Measurements from ENCODE around the gene ELMO1.

The ELMO1 gene

GRCh38 chr7:37105762-37106161, 342.9 kb downstream of the ELMO1 start:
- no peak for TF ChIP-seq JUND (IDR thresholded peaks at IDR 0.05; ENCODE audit: low read depth)
- in situ Hi-C loops (cut with HindIII; ENCODE audit: low pct_unique_long_range_greater_than_20kb, low sequenced_read_pairs), result no loop called here
- no peak for DNase-seq (ENCODE audit: low read depth in 1 of 2, low spot score in 1 of 2)

GRCh38 chr7:37104822-37105518, 343.7 kb downstream of the ELMO1 start:
- TF ChIP-seq JUND (IDR thresholded peaks at IDR 0.05; ENCODE audit: low read depth), result no peak
- no peak for DNase-seq (ENCODE audit: low read depth in 1 of 2, low spot score in 1 of 2)
- in situ Hi-C loops (cut with HindIII; ENCODE audit: low pct_unique_long_range_greater_than_20kb, low sequenced_read_pairs), result no loop called here

- in situ Hi-C loops (cut with HindIII; ENCODE audit: low pct_unique_long_range_greater_than_20kb, low sequenced_read_pairs), result no loop called here
- no peak for TF ChIP-seq JUND (IDR thresholded peaks at IDR 0.05; ENCODE audit: low read depth)
Observed at GRCh38 chr7:37102518-37103137, 346.0 kb downstream of the ELMO1 start.

GRCh38 chr7:37100735-37101331, 347.8 kb downstream of the ELMO1 start:
- TF ChIP-seq JUND (IDR thresholded peaks at IDR 0.05; ENCODE audit: low read depth), result no peak

More at GRCh38 chr7:37102518-37103137, 346.0 kb downstream of the ELMO1 start:
- no peak for DNase-seq (ENCODE audit: low read depth in 1 of 2, low spot score in 1 of 2)

GRCh38 chr7:37098762-37099161, 349.9 kb downstream of the ELMO1 start:
- no peak for DNase-seq (ENCODE audit: low read depth in 1 of 2, low spot score in 1 of 2)
- no peak for TF ChIP-seq JUND (IDR thresholded peaks at IDR 0.05; ENCODE audit: low read depth)
- in situ Hi-C loops (cut with HindIII; ENCODE audit: low pct_unique_long_range_greater_than_20kb, low sequenced_read_pairs), result no loop called here

More at GRCh38 chr7:37100735-37101331, 347.8 kb downstream of the ELMO1 start:
- DNase-seq (ENCODE audit: low read depth in 1 of 2, low spot score in 1 of 2), result no peak
- in situ Hi-C loops (cut with HindIII; ENCODE audit: low pct_unique_long_range_greater_than_20kb, low sequenced_read_pairs), result no loop called here

- in situ Hi-C loops (cut with HindIII; ENCODE audit: low pct_unique_long_range_greater_than_20kb, low sequenced_read_pairs), result no loop called here
- no peak for DNase-seq (ENCODE audit: low read depth in 1 of 2, low spot score in 1 of 2)
- TF ChIP-seq JUND (IDR thresholded peaks at IDR 0.05; ENCODE audit: low read depth), result no peak
Observed at GRCh38 chr7:37097983-37098382, 350.7 kb downstream of the ELMO1 start.

GRCh38 chr7:37097276-37097675, 351.4 kb downstream of the ELMO1 start:
- no peak for TF ChIP-seq JUND (IDR thresholded peaks at IDR 0.05; ENCODE audit: low read depth)
- DNase-seq (ENCODE audit: low read depth in 1 of 2, low spot score in 1 of 2), result no peak
- in situ Hi-C loops (cut with HindIII; ENCODE audit: low pct_unique_long_range_greater_than_20kb, low sequenced_read_pairs), result no loop called here

- TF ChIP-seq JUND (IDR thresholded peaks at IDR 0.05; ENCODE audit: low read depth), result no peak
- no peak for DNase-seq (ENCODE audit: low read depth in 1 of 2, low spot score in 1 of 2)
- in situ Hi-C loops (cut with HindIII; ENCODE audit: low pct_unique_long_range_greater_than_20kb, low sequenced_read_pairs), result no loop called here
Observed at GRCh38 chr7:37096341-37096740, 352.3 kb downstream of the ELMO1 start.

GRCh38 chr7:37095122-37095521, 353.5 kb downstream of the ELMO1 start:
- no peak for DNase-seq (ENCODE audit: low read depth in 1 of 2, low spot score in 1 of 2)
- no peak for TF ChIP-seq JUND (IDR thresholded peaks at IDR 0.05; ENCODE audit: low read depth)
- in situ Hi-C loops (cut with HindIII; ENCODE audit: low pct_unique_long_range_greater_than_20kb, low sequenced_read_pairs), result no loop called here

- no peak for DNase-seq (ENCODE audit: low read depth in 1 of 2, low spot score in 1 of 2)
- in situ Hi-C loops (cut with HindIII; ENCODE audit: low pct_unique_long_range_greater_than_20kb, low sequenced_read_pairs), result no loop called here
- TF ChIP-seq JUND (IDR thresholded peaks at IDR 0.05; ENCODE audit: low read depth), result no peak
Observed at GRCh38 chr7:37093257-37093656, 355.4 kb downstream of the ELMO1 start.

GRCh38 chr7:37092548-37092947, 356.1 kb downstream of the ELMO1 start:
- in situ Hi-C loops (cut with HindIII; ENCODE audit: low pct_unique_long_range_greater_than_20kb, low sequenced_read_pairs), result no loop called here
- no peak for DNase-seq (ENCODE audit: low read depth in 1 of 2, low spot score in 1 of 2)
- TF ChIP-seq JUND (IDR thresholded peaks at IDR 0.05; ENCODE audit: low read depth), result no peak

GRCh38 chr7:37089972-37090371, 358.7 kb downstream of the ELMO1 start:
- TF ChIP-seq JUND (IDR thresholded peaks at IDR 0.05; ENCODE audit: low read depth), result no peak
- in situ Hi-C loops (cut with HindIII; ENCODE audit: low pct_unique_long_range_greater_than_20kb, low sequenced_read_pairs), result no loop called here
- peak; percentile 24 to 48 for DNase-seq (ENCODE audit: low read depth in 1 of 2, low spot score in 1 of 2)

GRCh38 chr7:37085600-37085999, 363.1 kb downstream of the ELMO1 start:
- DNase-seq (ENCODE audit: low read depth in 1 of 2, low spot score in 1 of 2), result no peak
- in situ Hi-C loops (cut with HindIII; ENCODE audit: low pct_unique_long_range_greater_than_20kb, low sequenced_read_pairs), result no loop called here
- no peak for TF ChIP-seq JUND (IDR thresholded peaks at IDR 0.05; ENCODE audit: low read depth)
